Endometrium (tissue), 2 donors: ENCODE measurements around the gene CYP39A1.
A peak's percentile ranks its signal among the peaks of the same experiment; 100 is the strongest.
"Not testable (repeated sequence)": the region's sequence is repeated elsewhere in the genome, so short reads cannot be mapped to it uniquely, and the experiment has no call there.

Experiments used
- FAIRE-seq: peaks from 2 replicates; lab custom pipeline; 2012; peaks lifted over from hg19 to GRCh38; lab: Jason Lieb, UNC
- donor health status: control.
- donor health status: control.

CYP39A1 gene

DNA sequence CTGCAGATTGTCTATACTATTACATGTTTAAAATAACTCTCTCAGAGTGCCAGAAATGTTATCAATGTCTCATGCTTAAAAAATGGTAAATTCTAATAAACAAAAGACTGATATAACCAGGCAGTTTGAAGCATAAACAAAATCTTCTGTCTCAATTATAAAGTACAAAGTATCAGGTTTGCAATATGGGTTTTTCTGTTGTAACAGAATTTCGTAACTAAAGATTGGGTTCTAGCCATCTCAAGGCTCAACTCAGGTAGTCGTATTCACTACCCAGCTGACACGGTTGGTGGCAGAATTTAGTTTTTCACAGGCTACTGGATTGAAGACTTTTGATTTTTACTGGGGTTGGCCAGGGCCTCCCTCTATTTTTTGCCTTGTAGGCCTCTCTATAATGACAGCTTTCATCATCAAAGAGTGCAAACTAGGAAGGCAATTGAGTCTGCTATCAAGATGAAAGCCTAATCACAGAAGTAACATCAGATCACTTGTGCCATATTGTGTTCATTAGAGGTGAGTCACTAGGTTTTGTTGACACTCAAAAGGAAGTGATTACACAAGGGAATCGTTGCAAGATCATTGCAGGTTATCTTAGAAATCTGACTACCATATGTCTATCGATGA is 3.6 kb downstream of the CYP39A1 start:
- no peak for FAIRE-seq

DNA sequence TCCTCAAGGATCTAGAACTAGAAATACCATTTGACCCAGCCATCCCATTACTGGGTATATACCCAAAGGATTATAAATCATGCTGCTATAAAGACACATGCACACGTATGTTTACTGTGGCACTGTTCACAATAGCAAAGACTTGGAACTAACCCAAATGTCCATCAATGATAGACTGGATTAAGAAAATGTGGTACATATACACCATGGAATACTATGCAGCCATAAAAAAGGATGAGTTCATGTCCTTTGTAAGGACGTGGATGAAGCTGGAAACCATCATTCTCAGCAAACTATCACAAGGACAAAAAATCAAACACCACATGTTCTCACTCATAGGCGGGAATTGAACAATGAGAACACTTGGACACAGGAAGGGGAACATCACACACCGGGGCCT is 4.5 kb downstream of the CYP39A1 start:
- FAIRE-seq, result not testable (repeated sequence)

DNA sequence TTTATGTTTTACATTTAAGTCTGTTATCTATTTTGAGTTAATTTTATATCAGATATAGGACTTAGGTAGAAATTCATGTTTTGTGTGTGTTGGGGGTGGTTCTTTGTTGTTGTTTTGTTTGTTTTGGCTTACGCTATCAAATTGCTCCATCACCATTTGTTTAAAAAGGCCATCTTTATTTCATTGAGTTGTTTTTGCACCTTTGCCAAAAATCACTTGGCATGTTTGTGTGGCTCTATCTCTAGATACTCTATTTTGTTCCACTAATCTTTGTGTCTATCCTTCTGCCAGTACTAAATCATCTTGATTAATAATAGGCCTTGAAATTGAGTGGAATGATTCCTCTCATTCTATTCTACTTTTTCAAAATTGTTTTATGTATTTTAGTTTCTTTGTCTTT is 7.4 kb downstream of the CYP39A1 start:
- no peak for FAIRE-seq

DNA sequence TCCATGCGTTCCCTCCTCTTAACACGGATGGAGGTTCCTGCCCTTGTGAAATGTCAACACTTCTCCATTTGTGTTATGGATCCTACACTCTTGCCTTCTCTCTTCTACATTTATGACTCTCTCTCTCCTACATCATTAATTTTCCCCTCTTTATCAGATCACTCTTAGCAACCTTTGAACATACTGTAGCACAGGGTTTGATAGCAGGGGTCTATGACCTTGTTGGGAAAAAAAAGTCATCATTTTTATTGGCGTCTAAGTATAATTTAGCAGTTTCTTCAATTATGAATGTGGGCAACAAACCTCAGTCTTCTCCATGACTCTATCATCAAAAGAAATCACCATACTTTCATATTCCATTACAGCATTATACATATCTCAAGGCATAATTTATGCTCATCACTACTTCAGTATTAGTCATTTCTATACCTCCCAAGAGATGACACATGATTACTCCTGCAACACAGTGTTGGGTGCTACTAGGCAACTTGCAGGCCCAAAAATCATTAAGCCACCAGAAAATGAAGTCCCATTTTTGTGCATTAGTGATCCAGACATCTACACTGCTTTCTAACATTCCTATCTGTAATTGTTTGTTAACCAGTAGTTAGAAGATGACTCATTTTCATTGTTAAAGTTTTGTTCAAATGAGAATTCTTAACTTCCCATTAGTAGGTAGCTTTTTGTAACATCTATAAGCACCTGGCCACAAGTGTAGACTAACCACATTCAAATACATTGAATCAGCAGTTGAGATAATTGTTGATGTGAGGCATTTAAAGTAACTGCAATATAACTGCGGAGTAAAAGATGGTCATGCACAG is 9.5 kb downstream of the CYP39A1 start:
- FAIRE-seq, result no peak

DNA sequence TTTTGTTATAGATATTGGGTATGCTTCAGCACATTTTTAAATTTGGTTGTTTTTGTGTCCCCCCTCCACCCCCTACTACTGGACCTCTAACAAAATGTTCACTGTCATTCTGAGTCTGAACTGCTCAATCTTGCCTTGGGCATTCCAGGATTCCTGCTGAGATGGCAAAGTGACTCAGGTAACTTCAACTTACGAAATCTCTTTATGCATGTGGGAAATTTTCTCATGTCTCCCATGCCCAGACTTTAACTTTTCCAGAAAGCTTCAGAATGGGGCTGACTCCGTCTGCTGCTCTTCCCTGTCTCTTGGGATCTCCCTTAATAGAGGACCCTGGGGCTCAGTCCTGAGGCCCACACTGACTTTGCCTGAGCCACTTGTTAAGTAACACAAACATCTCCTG is 14.0 kb downstream of the CYP39A1 start:
- FAIRE-seq, result no peak

DNA sequence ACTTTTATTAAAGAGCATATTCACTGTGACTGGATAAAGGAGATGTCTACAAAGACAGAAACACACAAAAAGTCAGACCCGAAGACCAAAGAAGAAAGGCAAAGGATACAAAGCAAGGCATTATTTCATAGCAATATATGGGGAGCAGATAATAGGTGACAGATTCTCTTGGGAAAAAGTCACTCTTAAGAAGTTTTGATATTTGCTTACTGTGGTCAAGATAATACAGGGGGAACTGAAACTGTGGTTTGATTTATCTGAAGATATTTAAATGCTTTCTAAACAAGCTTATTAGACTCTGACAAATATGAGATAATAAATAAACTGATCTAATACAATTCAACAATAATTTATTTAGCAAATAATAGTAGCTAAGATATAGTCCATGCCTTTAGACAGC is 14.7 kb downstream of the CYP39A1 start:
- FAIRE-seq, result no peak

DNA sequence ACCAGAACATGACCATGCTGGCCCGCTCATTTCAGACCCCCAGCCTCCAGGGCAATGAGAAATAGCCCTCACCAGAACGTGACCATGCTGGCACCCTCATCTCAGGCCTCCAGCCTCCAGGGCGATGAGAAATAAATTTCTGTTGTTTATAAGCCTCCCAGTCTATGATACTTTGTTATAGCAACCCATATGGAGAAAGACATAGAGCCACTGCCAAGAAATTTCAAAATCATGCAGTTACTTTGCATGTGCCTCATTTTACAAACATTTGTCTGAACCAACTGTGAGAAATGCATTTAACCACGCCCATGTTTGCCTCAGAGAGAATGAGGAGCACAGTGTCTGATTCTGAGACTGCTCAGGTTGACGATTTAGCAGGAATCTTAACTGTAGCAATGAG is 15.5 kb downstream of the CYP39A1 start:
- FAIRE-seq, result no peak

DNA sequence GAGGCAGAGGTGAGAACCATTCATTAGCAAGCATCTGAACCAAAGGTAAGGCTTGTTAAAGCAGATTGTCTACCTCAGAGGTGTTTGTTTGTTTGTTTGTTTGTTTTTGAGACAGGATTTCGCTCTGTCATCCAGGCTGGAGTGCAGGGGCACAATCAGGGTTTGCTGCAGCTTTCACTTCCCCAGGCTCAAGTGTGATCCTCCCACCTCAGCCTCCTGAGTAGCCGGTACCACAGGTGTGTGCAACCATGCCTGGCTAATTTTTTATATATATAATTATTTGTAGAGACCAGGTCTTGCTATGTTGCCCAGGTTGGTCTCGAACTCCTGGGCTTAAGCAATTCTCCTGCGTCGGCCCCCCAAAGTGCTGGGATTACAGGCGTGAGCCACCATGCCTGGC is 17.2 kb downstream of the CYP39A1 start:
- FAIRE-seq, result no peak

DNA sequence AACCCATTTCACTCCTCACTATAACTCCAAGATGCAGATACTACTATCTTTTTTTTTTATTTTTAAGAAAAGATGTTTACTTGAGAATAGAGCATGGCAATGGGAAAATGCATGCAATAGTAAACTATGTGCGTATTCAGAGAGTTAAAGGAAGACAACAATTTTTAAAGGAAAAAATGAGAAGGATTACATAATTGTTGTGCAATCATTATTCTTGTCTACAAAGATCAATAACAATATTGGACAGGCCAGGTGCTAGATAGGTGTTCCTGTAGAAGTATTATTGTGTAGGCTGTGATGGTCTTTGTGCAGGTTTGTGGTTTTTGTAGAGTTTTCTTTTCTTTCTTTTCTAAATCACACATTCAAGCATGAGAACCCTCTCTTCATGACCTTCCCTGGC is 20.6 kb downstream of the CYP39A1 start:
- no peak for FAIRE-seq

DNA sequence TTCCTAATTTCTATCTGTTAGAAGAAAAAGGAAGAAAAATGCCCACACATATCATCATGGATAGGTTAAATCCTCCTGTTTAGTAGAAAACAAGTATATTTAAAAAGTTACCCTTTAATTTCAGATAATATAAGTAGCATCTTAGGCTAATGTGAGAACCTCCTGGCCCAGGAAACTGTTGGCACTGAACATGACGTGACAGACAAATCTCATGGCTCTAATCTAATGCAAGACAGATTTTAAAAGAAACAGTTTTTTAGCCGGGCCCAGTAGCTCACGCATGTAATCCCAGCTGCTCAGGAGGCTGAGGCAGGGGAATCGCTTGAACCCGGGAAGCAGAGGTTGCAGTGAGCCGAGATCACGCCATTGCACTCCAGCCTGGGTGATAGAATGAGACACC is 22.9 kb downstream of the CYP39A1 start:
- FAIRE-seq, result no peak

DNA sequence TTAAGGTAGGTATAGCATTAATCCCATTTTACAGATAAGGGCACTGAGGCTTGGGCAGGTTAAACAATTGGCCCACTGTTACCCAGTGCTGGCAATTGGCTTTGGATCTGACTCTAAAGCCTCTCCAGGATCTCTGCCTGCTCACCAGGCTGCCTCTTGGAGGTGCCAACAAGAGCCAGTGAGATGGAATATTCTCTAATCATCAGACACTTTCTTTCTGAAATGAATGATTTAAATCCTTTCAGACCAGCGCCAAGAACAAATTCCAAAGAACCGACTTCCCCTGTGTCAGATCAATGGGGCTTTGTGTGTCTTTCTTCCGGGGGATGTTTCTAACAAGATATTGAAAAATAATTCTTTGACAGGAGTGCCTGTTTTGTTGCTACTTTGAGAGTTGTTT is 23.6 kb downstream of the CYP39A1 start:
- no peak for FAIRE-seq

DNA sequence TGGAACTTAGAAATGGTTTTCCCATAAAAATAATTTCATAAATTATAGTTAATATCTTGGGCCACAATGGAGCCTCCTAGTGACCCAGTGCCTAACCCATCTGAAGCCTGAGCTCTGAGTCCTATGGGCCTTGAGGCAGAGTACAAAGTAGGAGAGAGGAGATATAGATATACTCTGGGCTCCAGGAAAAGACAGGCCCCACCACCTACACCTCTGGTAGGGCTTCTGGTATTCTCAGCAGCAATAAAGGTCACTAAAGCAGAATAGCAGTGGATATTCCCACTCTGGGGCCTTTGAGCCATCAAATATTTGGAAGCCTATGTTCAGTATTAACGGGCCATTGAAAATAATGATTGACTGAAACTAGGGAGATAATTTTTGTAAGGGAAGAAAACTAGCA is 24.1 kb downstream of the CYP39A1 start:
- no peak for FAIRE-seq

DNA sequence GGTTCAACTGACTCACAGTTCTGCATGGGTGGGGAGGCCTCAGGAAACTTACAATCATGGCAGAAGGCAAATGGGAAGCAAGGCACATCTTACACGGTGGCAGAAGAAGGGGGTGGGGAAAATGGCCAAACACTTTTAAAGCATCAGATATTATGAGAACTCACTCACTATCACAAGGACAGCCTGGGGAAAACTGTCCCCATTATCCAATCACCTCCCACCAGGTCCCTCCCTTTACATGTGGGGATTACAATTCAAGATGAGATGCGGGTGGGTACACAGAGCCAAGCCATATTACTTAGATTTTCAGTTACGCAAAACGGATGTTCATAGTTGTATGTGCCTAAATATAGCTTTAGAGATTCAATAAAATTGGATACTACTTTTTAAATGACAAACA is 25.6 kb downstream of the CYP39A1 start:
- no peak for FAIRE-seq

DNA sequence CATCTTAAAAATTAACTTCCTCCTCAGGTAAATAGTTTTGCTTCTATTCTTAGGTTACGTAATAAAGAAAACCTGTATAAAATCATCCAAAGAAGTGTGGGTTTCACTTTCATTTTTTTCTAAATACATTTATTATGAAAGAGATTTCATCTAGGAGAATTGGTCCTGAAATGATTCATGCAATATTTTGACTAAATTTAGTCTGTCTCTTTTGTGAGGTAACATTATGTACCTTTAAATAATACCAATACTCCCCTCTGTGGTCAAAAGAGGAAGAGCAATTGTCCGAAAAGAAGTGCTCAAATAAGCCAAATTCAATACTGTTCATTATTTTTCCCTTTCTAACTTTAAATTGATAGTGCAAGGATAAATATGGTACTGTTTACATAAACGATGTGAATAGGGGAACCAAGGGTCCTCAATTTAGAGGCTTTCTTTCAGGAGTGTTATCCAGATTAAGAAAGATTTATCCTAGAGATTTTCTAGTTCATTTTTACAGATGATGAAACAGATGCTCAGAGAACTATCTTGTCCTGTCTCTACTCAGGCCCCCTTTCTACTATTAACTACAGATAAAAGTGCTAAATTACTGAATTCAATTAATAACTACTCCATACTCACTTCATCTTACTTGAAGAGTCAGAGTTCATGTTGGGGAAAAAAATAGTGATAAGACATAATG is 26.2 kb downstream of the CYP39A1 start:
- peak; percentile 89 for FAIRE-seq

DNA sequence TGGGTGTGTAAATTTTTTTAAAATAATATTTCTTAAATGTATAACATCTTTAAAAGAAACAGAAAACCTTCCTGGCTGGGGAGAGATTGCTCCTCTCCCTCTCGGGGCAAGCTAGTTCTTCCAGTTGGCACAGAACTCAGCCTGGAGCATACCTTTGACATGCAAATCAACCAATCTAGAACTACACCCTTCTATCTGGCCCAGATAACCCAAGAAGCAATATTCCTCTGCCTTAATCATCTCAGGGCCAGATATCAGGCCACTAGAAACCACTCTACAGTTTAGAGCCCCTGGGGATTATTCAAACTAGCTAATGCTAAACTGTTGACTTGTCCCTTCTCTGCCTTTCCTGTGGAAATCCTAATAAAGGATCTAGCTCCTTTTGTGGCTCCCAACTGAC is 33.9 kb downstream of the CYP39A1 start:
- no peak for FAIRE-seq

DNA sequence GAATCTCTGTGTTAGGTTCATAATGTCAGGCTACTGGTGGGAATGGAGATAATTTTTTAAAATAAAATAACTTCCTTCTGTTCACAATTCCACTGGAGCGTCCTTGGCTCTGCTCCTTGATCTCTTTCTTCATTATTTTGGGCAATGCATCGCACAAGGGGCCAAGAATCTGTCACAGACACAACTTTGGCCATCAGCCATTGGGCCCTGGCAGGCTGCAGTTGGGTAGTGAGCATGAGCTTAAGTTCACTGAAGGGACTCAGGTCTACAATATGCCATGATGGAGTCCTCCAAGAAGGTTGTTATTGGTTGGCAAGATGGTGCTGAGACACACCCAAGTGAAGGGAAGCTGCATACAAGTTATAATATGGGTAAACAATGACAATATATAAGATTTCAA is 40.0 kb downstream of the CYP39A1 start:
- no peak for FAIRE-seq

DNA sequence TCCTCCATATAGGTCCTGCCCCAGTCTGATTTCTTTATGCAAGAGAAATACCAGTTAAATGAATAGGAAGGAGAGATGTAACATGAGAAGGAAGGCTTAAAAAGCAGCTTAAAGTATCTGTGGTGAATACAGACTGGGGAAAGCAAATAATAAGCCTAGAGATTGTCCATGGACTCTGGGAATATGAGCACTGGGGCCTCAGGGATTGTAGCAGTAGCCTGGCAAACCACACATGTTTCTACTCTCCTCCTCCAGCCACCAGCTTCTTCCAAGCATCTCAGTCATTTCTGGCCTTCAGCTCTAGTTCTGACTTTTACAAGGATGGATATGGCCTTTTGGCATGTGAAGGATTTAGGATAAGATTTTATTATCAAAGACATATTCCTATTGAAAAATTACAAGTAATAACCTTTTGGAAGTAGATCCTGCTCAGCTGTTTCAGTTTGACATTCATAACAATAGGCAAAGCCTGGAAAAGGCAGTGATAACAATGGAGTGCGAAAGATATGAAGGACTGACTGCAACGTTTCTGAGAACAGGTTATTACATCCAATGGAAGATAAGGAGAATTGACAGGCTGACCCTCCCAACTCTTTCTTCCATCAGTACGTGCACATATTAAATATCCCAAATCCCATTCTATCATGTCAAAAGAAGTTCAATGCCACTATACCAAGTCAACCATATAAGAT is 41.6 kb downstream of the CYP39A1 start:
- FAIRE-seq, result no peak

DNA sequence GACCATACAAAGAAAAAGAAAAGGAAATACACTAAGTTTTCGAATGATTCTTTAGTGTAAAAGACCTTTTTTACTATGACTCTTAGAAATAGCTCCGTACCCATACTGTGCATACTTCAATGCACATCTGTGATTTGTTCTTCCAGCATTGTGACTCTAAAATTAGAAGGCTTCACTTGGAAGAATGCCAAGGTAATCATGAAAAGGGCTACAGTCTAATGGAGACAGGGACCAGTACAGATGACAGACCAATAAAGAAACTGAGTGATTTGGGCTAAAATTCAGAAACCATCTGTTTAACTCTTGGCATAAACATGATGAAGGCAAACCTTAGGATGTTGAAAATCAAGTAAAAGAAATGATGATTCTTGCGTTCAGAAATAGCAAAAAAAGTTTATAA is 46.3 kb downstream of the CYP39A1 start:
- no peak for FAIRE-seq

DNA sequence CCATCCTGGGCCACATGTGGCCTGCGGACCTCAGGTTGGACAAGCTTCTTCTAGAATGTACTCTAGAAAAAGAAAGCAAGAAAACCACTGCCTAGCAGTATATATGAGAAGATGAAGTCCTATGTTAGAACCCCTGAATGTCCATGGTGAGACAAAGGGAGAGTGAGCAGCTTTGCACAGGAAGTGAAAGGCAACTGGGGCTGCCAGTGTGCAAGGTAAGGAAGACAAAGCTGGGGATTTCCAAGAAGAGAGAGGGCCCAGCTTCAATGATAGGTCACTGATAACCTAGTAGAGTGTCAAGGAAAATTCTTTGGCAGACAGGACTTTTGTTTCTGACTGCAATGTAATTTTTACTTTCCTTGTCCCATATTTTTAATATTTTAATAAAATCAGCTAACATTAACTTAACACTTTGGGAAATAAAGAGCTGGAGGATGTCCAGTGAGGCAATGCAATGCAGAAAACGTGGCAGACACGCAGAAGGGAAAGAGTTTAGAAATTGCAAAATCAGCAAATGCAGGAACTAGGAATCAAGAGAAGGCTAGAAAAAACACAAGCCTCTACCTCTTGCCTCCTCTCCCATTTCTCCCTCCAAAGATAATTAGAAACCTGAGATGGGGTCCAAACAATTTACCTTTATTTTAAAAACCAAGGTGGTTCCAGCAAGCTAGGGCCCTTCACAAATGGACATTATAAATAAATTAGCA is 47.4 kb downstream of the CYP39A1 start:
- FAIRE-seq, result no peak

DNA sequence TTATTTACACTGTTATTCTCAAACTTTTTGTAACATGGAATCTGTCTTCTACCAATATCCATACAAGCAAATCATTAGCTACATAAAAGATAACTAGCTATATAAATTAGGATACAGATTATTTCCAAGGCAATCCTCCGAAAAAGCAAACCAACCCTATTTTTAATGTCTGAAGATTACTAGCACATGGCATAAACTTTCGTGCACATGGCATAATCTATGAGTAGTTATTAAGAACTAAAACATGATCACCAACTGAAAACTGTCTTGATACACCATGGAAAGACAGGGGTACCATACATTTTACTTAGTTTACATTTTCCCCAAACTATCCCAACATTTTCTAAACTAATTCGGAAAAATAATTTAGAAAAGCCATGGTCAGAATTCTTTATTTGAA is 54.4 kb downstream of the CYP39A1 start:
- FAIRE-seq, result no peak

DNA sequence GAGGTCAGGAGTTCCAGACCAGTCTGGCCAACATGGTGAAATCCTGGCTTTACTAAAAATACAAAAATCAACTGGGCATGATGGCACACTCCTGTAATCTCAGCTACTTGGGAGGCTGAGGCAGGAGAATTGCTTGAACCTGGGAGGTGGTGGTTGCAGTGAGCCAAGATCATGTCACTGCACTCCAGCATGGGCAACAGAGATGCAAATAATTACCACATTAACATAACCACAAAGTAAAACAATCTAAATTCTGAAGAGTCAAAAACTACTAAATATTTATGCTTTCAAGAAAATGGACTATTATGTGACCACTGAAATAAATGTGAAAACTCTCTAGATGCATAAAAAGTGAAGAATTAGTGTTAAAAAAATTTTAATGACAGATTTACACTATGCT is 59.9 kb downstream of the CYP39A1 start:
- FAIRE-seq, result no peak

DNA sequence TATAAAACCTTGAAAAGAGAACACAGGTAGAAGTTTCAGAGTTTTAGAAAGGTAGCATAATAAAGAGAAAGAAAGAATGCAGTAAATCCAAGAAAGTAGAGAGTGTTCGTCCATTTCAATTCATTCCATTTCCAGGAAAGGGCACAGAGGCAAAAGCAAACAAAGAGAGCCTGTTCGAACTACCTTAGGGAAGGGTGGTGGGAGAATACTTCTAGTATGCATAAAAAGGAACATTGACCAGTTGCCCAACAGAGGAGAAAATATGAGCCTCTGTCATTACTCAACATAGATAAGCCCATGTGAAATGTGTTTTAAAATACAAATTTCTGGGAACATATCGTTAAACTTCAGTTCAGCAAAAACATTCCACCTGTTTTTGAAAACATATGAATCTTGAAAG is 60.6 kb downstream of the CYP39A1 start:
- FAIRE-seq, result no peak
